NCI-H2107 treated with DMSO at 0.1 percent for 48 hours (cell line): ENCODE results near the gene TNS1.

Experiments
- DNase-seq: peaks from one replicate; lab custom pipeline; 2025; ENCODE audit not compliant: unreplicated experiment; lab: John Stamatoyannopoulos, UW

Gene TNS1

GRCh38 chr2:218017211-218018053 is 14.6 kb upstream of the TNS1 start:
- no peak for DNase-seq

DNA sequence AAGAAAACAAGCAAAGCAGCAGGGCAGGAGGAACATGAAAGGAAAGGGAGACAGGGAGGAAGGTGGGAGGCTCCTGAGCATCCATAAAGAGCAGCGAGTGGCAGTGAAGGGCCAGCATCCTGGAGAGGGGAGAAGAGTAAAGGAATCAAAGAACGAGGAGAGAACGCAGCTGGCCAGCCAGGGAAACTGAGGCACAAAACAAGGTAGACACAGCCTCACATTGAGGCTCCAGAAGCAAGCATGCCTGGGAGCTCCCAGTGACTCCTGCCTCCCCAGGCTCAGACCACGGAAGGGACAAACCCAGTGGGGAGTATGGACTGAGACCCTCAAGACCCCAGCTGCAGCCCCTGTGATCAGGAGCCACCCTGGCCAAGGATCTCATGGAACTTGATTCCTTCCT is 14.0 kb upstream of the TNS1 start:
- no peak for DNase-seq

- no peak for DNase-seq
Measured at GRCh38 chr2:218015586-218016521, 13.1 kb upstream of the TNS1 start.

DNA sequence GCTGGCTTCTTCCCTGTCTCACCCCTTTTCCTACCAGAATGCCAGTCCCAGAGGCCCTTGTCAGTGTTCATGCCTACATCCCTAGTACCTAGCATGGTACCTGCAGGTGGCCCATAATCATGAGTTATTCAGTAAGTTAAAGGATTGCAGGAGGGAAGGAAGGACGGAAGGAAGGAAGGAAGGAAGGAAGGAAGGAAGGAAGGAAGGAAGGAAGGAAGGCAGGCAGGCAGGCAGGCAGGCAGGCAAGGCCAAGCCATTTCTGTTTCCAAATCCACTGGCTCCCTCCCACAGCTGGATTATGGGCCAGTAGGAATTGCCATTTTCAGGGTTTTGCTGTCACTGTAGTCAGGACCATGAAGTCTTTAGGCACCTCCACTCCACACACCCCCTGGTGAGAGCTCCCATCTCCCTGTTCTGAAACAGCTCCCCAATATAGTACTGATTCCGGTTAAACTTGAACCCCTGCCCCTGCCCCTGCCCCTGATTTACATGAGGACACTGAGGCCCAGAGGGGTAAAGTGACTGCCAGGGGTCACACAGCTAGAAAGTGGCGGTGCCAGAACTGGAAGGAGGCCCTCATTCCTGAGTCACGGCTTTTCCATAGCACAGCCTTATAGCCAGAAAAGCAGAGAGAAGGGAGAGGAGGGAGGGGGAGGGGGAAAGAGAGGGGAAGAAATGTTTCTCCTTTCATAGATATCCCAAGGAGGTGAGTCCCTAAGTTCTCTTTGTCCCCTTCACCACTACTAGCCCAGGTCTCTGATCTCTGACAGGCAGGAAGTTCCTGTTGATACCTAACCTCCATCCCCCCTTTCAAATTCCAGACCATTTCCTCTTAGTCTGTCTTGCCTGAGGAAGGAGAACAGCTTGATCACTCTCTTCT is 12.2 kb upstream of the TNS1 start:
- no peak for DNase-seq

- no peak for DNase-seq
Measured at GRCh38 chr2:218013289-218013688, 10.5 kb upstream of the TNS1 start.

DNA sequence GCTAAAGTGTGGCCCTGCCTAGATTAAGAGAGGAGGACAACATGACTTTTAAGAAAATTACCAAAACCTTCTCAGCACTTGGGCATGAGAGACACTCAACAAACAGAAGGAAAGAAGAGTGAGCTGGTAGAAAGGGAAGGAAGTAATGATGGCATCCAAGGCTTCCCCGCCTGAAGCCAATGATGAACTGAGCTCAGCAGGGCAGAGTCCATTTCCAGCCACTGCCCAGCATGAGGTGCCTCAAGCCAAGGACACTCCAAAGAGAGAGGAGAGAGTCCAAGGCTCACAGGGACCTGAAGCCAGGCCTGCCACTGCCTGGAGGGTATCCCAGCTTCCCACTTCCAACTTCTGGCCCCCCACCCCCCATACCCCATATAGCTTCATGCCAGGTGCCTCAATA is 9.5 kb upstream of the TNS1 start:
- DNase-seq, result no peak

DNA sequence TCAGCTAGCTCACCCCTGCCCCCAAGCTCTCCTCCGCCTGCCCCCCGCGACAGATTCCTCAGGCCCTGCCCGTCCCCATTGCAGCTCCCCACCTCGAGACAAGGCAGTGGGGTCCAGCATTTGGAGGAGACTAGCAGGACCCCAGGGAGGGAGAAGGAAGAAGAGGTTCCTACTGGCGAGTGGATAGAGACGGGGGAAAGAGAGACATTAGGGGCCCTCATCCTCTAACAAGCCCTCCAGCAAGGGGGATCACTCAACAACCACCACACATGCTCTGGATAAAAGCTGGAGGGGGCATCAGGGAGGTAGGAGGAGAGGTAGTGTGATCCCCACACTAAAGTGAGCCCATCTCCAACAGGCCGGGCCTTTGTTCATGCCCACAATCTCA is 8.9 kb upstream of the TNS1 start:
- no peak for DNase-seq

- no peak for DNase-seq
Measured at GRCh38 chr2:218010984-218011652, 8.3 kb upstream of the TNS1 start.

GRCh38 chr2:218010140-218010983 is 7.6 kb upstream of the TNS1 start:
- DNase-seq, result no peak

DNA sequence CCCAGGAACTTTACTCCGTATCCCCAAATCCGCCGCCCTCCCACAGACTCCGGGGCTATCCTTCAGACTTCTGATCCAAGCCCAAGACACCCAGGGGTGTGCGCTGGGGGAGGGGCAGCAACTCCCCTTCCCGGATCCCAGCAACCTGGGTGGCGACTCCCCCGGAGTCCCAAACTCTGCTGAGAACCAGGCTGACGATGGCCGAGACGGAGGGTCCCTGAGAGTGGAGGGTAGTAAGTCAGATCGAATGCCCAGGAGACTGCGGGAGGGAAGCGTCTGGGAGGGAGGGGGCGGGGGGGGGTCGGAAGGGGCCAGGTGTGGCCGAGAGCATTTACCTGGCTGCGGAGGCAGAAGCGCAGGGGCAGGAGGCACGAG is 7.0 kb upstream of the TNS1 start:
- no peak for DNase-seq

- DNase-seq, result no peak
Measured at GRCh38 chr2:218009231-218009630, 6.4 kb upstream of the TNS1 start.

DNA sequence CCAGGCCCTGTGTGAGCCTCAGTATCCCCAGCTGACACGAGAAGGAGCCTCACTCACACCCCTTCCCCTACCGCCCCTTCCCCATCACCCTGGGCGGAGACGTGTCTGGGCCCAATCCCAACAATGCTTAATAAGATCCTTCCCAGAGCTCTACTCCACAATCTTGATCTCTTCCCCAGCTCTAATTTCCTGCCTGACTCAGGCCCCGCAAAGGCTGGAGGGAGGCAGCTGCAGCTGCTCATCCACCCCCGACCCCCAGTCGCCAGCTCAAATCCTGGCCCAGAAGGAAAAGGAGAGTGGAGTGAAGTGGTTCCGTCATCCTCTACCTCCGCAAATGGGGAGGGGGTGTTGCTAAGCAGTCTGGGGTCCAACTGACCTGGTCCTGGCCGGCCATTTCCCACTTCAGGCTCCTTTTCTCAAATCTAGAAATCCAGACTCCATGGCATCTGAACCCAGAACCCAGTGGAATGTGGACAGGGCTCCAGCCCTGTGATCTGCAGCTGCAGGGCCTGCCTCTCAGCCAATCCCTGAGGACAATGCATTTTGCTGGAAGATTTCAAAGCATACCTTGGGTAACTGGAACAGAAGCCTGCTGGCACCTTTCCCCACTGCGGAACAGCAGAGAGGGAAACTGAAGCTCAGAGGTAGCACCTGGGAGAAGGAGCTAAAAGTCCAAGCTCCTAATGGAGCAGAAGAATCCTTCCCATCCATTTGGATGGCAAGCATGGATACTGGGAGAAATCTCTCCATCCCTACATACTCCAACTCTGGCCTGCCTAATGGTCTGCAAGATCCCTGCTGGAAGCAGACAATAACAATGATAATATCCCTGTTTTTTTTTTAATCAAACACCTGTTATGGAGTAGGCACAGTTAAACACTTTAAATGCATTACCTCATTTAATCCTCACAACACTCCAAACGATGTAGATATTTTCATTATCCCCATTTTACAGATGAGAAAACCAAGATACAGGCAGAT is 5.6 kb upstream of the TNS1 start:
- DNase-seq, result no peak

- DNase-seq, result no peak
Measured at GRCh38 chr2:218006741-218007140, 3.9 kb upstream of the TNS1 start.

GRCh38 chr2:218005486-218005885 is 2.7 kb upstream of the TNS1 start:
- DNase-seq, result no peak

DNA sequence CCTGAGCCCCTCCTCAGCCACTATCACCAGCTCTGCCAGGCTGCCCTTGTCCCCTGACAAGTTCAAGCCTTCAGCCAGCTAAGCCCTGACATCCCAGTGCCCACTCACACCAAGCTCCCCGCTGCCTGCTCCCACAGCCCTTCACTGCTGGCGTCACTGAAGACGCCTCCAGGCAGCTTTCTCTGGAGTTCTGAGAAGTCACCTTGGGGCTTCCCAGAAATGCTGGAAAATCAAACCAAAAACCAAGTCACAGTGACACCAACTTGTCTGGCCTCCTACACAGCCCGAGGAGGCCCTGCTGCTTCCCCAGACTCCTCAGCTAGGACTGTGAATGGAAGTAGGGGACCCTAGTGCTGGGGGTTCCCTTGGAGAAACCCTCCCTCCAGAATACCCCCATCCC is 2.2 kb upstream of the TNS1 start:
- DNase-seq, result no peak

DNA sequence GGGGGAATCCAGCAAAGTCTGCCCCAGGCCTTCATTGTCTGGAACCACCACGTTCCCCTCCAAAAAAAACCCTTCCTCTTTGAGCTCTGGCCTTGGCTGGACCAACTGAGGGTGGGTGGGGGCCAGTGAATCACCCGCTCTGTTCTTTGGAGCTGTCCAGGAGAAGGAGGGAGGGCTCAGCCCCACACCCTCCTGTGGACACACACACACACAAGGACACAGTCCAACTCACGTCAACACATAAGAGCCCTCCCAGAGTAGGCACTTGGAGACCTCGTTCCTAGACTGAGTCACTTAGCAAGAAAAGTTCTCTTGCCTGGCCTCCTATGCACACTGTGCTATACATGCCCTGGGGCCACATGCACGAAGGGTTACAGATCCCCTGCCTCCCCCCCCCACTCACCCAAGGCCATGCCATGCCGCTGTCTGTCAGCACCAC is 1.2 kb upstream of the TNS1 start:
- no peak for DNase-seq

DNA sequence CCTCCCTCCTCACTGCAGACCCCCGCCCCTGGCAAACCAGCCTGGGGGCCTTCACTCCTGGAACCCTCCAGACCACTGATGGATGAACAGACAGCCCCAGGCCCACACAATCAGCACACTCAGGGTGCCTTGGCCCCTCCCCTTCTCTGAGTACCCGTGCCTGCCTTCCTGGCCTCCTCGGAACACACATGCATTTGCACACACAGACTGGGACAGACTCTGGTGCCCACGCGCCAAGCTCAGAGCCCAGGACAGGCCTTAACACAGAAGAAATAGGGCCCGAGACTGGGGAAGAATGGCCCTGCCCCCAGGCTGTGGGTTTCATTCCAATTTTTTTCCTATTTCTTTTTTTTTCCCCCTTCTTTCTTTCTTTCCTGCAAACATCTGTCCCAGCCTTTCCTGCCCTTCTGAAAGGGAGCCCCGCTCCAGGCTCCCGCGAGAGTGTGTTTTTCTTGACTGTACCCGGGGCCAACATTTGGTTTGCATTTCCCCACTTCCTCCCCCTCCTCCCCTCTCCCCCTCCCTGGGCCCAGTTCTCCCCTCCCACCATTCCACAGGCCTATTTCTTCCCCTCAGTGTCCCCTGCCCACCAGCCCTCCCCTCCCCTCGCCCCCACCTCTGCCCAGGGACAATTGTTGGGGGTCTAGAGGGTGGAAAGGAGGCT is 618 bp upstream of the TNS1 start:
- DNase-seq, result no peak
